HUDEP-2 (cell line): ENCODE measurements around the gene PROSER3.

ENCODE experiments used
- DNase-seq, 76 experiments: peaks; one replicate each; lab custom pipeline; 2025; ENCODE audit not compliant: unreplicated experiment in 76 of 76; lab: John Stamatoyannopoulos, UW

Gene PROSER3

DNA sequence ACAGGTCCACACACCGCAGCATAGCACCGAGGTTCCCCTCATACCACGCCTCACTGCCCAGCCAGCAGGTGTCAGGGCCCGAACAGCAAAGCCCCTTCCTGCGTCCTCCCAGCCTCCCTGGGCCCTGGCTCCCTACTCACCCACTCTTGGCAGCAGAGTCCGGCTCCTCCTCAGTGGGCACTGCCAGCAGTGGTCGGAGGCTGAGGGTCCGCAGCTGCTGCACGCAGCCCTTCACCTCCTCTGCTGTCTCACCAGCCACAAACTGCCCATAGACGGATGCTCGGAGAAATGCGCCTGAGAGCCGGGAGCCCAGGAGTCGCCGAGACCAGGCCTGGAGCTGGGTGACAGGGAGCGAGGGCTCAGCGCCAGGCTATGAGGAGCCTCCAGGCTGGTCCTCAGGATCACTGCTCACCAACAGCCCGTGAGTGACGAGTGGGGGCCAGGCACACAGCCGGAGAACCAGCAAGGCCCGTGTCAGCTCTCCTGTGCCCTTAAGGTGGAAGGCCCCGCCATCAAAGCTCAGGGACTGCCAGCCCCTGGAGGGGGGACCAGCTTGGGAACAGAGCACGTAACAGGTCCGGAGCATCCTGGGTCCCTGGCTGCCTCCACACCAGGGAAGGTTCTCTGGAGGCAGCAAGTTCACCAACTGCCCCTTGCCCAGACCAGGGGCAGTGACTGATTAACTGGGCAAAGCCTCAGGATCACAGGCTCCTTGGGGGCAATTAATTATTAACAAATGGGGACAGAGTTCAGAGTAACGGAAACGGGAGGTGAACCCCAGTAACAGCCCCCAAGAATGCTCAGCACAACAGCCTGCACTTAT is 54.5 kb downstream of the PROSER3 start, which contains the start of gene PRODH2:
PRODH2 (minus strand) TSS at position 626 of the 823 bp plus-strand sequence; CDS start at position 586, 40 bp downstream.
- no peak for DNase-seq

DNA sequence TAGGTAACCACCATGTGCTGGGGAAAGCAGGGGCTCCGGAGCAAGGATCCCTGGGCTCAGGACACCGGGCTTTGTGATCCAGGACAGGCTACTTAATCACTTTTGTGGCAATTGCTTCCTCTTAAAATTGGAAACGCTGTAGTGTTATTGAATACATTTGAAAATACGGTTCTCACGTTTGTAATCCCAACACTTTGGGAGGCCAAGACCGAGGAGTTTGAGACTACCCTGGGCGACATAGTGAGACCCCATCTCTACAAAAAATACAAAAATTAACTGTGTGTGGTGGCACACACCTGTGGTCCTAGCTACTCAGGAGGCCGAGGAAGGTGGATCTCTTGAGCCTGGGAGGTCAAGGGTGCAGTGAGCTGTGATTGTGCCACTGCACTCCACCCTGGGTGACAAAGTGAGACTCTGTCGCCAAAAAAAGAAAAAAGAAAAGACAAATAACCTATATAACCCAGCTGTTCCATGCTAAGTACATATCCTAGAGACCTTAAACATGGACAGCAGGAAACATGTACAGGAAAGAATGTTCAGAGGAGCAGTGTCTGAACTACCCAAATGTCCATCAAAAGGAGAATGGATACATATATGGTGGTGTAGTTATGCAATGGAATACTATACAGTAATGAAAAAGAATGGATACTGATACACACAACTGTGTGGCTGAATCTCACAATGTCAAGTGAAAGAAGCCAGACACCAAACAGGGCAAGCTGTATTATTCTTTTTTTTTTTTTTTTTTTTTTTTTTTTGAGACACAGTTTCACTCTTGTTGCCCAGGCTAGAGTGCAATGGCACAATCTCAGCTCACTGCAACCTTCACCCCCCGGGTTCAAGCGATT is 55.3 kb downstream of the PROSER3 start:
- no peak for DNase-seq

DNA sequence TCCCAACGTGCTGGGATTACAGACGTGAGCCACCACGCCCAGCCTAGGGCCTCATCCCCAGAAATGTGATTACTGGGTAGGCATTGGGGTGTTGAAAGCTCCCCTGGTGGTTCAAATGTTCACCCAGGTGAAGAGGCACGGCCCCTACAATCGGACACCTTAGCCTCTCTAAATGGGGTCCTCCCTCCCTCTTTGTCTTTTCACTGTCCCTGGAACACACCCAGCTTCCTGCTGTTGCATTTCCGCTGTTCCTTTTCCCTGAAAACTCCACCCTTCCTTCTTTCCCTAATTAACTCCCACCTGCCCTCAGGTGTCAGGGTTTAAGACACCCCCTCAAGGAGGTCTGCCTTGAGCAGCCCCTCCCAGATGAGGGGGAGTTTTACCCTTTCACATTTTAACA is 58.3 kb downstream of the PROSER3 start:
- DNase-seq = no peak

DNA sequence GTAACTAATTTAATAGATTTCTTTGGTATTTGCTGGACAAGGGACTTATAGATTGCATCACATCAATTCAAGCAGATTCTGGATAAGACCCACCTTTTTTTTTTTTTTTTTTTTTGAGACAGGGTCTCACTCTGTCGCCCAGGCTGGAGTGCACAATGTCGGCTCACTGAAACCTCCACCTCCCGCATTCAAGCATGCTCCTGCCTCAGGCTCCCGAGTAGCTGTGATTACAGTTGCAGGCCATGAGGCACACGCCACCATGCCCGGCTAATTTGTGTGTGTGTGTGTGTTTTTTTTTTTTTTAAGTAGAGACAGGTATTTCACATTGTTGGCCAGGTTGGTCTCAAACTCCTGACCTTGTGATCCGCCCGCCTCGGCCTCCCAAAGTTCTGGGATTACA is 58.9 kb downstream of the PROSER3 start:
- no peak for DNase-seq

DNA sequence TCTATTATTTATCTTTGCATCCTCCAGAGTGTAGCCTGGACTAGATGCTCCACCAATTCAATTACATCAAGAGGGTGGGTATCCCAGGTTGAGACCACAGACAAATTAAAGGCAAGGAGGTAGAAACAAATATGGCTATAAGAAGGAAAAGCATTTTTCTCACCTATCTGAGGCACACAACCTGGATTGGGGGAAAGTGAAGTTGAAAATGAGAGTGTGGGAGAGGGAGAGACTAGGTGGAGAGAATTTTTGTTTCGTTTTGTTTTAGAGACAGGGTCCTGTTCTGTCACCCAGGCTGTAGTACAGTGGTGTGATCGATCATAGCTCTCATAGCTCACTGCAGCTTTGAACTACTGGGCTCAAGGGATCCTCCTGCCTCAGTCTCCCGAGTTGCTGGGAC is 60.5 kb downstream of the PROSER3 start:
- no peak for DNase-seq
